ENCODE results near the gene SLX4IP.

DNA sequence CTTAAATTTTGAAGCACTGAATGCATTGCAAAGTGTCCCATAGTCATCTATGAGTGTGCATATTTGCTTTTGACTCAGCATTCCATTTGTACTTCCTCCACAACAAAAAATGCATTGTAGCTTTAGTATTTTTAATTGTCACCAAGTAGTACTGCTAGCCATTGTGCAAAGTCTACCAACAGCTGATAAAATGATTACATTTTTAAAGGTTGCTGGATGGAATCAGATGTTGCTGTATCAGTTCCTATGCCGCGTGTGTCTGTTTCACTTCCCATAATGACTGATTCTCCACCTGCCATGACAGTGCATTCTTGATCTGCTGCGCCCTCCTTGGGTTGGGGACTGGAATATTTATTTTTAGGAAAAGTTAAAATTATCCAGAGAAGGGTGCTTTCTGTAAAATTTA, 41.2 kb downstream of the SLX4IP start:
- TF ChIP-seq EZH2 (IDR thresholded peaks at IDR 0.05; ENCODE audit: insufficient read depth, low read length), result no peak
- TF ChIP-seq, protein P1, sequence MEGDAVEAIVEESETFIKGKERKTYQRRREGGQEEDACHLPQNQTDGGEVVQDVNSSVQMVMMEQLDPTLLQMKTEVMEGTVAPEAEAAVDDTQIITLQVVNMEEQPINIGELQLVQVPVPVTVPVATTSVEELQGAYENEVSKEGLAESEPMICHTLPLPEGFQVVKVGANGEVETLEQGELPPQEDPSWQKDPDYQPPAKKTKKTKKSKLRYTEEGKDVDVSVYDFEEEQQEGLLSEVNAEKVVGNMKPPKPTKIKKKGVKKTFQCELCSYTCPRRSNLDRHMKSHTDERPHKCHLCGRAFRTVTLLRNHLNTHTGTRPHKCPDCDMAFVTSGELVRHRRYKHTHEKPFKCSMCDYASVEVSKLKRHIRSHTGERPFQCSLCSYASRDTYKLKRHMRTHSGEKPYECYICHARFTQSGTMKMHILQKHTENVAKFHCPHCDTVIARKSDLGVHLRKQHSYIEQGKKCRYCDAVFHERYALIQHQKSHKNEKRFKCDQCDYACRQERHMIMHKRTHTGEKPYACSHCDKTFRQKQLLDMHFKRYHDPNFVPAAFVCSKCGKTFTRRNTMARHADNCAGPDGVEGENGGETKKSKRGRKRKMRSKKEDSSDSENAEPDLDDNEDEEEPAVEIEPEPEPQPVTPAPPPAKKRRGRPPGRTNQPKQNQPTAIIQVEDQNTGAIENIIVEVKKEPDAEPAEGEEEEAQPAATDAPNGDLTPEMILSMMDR (IDR thresholded peaks at IDR 0.05; ENCODE audit: insufficient read depth, low read depth, low read length), result no peak

Measured in astrocyte (in vitro differentiated cells and primary cell).